Kidney tubule cell (primary cell): Measurements from ENCODE around the gene SEPTIN5.

ENCODE experiments used
- DNase-seq: peaks from one replicate; pipeline ENCODE4 v3.0.0-alpha.2; 2018; ENCODE audit warnings: low spot score

The SEPTIN5 gene

GRCh38 chr22:19705181-19705934 is 8.9 kb upstream of the SEPTIN5 start:
- DNase-seq, result no peak

GRCh38 chr22:19706661-19707151 is 7.6 kb upstream of the SEPTIN5 start:
- no peak for DNase-seq

GRCh38 chr22:19707347-19708290 is 6.7 kb upstream of the SEPTIN5 start:
- DNase-seq, result no peak

GRCh38 chr22:19708321-19709011 is 5.8 kb upstream of the SEPTIN5 start:
- DNase-seq, result no peak

- no peak for DNase-seq
Observed at GRCh38 chr22:19709063-19709769, 5.1 kb upstream of the SEPTIN5 start.

GRCh38 chr22:19710020-19710768 is 4.1 kb upstream of the SEPTIN5 start:
- DNase-seq, result no peak

- DNase-seq, result no peak
Observed at GRCh38 chr22:19710769-19711106, 3.6 kb upstream of the SEPTIN5 start.

GRCh38 chr22:19713245-19713644 is 1.1 kb upstream of the SEPTIN5 start:
- DNase-seq, result no peak

GRCh38 chr22:19713650-19714311 is 522 bp upstream of the SEPTIN5 start:
- DNase-seq, result no peak

GRCh38 chr22:19715188-19715930 is 1.1 kb downstream of the SEPTIN5 start:
- DNase-seq, result no peak

- no peak for DNase-seq
Observed at GRCh38 chr22:19716041-19716828, 1.9 kb downstream of the SEPTIN5 start.

GRCh38 chr22:19716829-19717105 is 2.5 kb downstream of the SEPTIN5 start:
- DNase-seq, result no peak

GRCh38 chr22:19717181-19717580 is 2.9 kb downstream of the SEPTIN5 start:
- no peak for DNase-seq

GRCh38 chr22:19717691-19718455 is 3.6 kb downstream of the SEPTIN5 start:
- peak; percentile 56 for DNase-seq

GRCh38 chr22:19718456-19719049 is 4.2 kb downstream of the SEPTIN5 start:
- DNase-seq, result no peak

- DNase-seq, result no peak
Observed at GRCh38 chr22:19719050-19719482, 4.8 kb downstream of the SEPTIN5 start.

- DNase-seq, result no peak
Observed at GRCh38 chr22:19719488-19720021, 5.3 kb downstream of the SEPTIN5 start.
